Liver (tissue), 3 donors: ENCODE results near the gene PTGIS.

Source experiments
- FOXA2 ChIP-seq: IDR thresholded peaks from 2 replicates; pipeline ENCODE4 v1.6.1; 2016; ENCODE audit warnings: antibody characterized with exemption
- GABPA ChIP-seq, 2 donors: IDR thresholded peaks in 1 of 2; conservative IDR thresholded peaks in 1 of 2; 2 replicates each; pipeline ENCODE4 v1.6.1; 2016; ENCODE audit warnings: antibody characterized with exemption in 2 of 2, mild to moderate bottlenecking in 1 of 2, moderate library complexity in 1 of 2
- HNF4G ChIP-seq: IDR thresholded peaks from 2 replicates; pipeline ENCODE4 v1.6.1; 2016; ENCODE audit warnings: antibody characterized with exemption
- JUND ChIP-seq, 2 donors: IDR thresholded peaks; 2 replicates each; pipeline ENCODE4 v1.6.1; 2016; ENCODE audit warnings: antibody characterized with exemption in 2 of 2
- NR2F2 ChIP-seq: IDR thresholded peaks from 2 replicates; pipeline ENCODE4 v1.6.1; 2016; ENCODE audit warnings: antibody characterized with exemption
- RAD21 ChIP-seq, 2 donors: IDR thresholded peaks; 2 replicates each; pipeline ENCODE4 v1.6.1; 2016; ENCODE audit warnings: antibody characterized with exemption in 2 of 2, mild to moderate bottlenecking in 2 of 2
- RXRA ChIP-seq, 2 donors: IDR thresholded peaks; 2 replicates each; pipeline ENCODE4 v1.6.1; 2017 to 2018; ENCODE audit warnings: antibody characterized with exemption in 2 of 2, mild to moderate bottlenecking in 1 of 2
- SP1 ChIP-seq: IDR thresholded peaks from 2 replicates; pipeline ENCODE4 v1.6.1; 2018; ENCODE audit warnings: antibody characterized with exemption, mild to moderate bottlenecking
- TAF1 ChIP-seq: conservative IDR thresholded peaks from 2 replicates; pipeline ENCODE4 v1.6.1; 2016; ENCODE audit warnings: antibody characterized with exemption, mild to moderate bottlenecking
- YY1 ChIP-seq: IDR thresholded peaks from 2 replicates; pipeline ENCODE4 v1.6.1; 2016; ENCODE audit warnings: antibody characterized with exemption, mild to moderate bottlenecking
- TF ChIP-seq, protein P1 (sequence below): IDR thresholded peaks from 2 replicates; pipeline ENCODE4 v1.6.1; 2016; ENCODE audit warnings: antibody characterized with exemption, mild to moderate bottlenecking
- TF ChIP-seq, protein P2 (sequence below): fragments of 150-350 bp; IDR thresholded peaks from 2 replicates; pipeline ENCODE4 v1.5.1; 2017; ENCODE audit warnings: improper control_type of control experiment, low read depth, low read length; ENCODE audit not compliant: missing input control
- TF ChIP-seq, protein P3 (sequence below): IDR thresholded peaks from 2 replicates; pipeline ENCODE4 v1.6.1; 2016; ENCODE audit warnings: antibody characterized with exemption
- donor health status: healthy.
- donor health status: healthy.

DNA sequence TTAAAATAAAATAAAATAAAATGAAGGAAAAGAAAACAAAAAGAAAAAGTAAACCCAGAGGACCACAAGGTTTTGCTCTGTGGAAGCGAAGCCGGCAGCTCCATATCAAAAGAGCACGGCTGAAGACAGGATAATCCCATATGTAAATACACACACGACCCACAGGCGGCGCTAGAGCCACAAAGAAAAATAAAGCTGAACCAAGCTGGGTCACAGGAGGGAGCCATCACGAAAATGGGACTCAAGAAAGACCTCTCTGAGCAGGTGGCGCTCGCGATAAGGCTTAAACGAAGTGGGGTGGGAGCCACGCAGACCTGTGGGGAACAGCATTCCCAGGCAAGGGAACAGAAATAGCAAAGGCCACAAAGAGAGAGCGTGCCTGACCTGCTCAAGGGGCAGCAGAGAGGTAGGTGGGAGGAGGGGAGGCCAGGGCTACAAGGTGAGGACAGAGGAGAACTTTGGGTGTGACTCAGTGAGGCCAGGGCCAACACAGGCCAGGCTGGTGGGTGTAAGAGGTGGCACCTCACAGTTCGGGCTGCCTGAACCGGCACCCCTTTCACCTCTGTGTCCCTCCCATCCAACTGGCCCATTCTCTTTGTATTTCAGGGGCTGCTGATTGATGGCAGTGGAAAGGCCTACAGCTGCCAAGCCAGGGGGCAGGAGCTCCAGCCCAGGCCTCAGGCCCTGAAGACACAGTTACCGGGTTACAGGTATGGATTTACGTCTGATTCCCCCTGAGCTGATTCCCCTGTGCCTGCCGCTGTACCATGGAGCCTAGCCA, 26.0 kb downstream of the PTGIS start:
- TF ChIP-seq, protein P1, sequence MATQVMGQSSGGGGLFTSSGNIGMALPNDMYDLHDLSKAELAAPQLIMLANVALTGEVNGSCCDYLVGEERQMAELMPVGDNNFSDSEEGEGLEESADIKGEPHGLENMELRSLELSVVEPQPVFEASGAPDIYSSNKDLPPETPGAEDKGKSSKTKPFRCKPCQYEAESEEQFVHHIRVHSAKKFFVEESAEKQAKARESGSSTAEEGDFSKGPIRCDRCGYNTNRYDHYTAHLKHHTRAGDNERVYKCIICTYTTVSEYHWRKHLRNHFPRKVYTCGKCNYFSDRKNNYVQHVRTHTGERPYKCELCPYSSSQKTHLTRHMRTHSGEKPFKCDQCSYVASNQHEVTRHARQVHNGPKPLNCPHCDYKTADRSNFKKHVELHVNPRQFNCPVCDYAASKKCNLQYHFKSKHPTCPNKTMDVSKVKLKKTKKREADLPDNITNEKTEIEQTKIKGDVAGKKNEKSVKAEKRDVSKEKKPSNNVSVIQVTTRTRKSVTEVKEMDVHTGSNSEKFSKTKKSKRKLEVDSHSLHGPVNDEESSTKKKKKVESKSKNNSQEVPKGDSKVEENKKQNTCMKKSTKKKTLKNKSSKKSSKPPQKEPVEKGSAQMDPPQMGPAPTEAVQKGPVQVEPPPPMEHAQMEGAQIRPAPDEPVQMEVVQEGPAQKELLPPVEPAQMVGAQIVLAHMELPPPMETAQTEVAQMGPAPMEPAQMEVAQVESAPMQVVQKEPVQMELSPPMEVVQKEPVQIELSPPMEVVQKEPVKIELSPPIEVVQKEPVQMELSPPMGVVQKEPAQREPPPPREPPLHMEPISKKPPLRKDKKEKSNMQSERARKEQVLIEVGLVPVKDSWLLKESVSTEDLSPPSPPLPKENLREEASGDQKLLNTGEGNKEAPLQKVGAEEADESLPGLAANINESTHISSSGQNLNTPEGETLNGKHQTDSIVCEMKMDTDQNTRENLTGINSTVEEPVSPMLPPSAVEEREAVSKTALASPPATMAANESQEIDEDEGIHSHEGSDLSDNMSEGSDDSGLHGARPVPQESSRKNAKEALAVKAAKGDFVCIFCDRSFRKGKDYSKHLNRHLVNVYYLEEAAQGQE: no peak
- TF ChIP-seq TAF1 (no peak), RAD21 (IDR thresholded peaks at IDR 0.05) (peak; percentile 96 to 97), JUND (IDR thresholded peaks at IDR 0.05) (no peak), GABPA (IDR thresholded peaks at IDR 0.05 in 1 of 2, conservative IDR thresholded peaks at IDR 0.05 in 1 of 2) (no peak), YY1 (no peak), NR2F2 (no peak), FOXA2 (no peak), SP1 (no peak), HNF4G (no peak), RXRA (IDR thresholded peaks at IDR 0.05) (no peak)
- TF ChIP-seq, protein P2, sequence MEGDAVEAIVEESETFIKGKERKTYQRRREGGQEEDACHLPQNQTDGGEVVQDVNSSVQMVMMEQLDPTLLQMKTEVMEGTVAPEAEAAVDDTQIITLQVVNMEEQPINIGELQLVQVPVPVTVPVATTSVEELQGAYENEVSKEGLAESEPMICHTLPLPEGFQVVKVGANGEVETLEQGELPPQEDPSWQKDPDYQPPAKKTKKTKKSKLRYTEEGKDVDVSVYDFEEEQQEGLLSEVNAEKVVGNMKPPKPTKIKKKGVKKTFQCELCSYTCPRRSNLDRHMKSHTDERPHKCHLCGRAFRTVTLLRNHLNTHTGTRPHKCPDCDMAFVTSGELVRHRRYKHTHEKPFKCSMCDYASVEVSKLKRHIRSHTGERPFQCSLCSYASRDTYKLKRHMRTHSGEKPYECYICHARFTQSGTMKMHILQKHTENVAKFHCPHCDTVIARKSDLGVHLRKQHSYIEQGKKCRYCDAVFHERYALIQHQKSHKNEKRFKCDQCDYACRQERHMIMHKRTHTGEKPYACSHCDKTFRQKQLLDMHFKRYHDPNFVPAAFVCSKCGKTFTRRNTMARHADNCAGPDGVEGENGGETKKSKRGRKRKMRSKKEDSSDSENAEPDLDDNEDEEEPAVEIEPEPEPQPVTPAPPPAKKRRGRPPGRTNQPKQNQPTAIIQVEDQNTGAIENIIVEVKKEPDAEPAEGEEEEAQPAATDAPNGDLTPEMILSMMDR: peak; percentile 92
- TF ChIP-seq, protein P3, sequence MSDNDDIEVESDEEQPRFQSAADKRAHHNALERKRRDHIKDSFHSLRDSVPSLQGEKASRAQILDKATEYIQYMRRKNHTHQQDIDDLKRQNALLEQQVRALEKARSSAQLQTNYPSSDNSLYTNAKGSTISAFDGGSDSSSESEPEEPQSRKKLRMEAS: no peak
